Neural progenitor cell (in vitro differentiated cells): ENCODE results near the gene KCNAB1. TPM values are rescaled to one million over a fixed set of nuclear protein-coding genes. Genes with fewer than 3 reads are reported as not detected.
A peak's percentile ranks its signal among the peaks of the same experiment; 100 is the strongest.

ENCODE experiments used
- DNase-seq: peaks from one replicate; pipeline ENCODE4 v3.0.0-alpha.2; 2016; ENCODE audit warnings: low spot score
- H2AFZ ChIP-seq: fragments of 200-600 bp; sonication (generic); replicated peaks from 2 replicates; pipeline ENCODE4 v1.6.1; 2016; ENCODE audit warnings: antibody characterized with exemption
- H3F3A ChIP-seq: fragments of 200-600 bp; sonication (generic); 2 replicates; pipeline ENCODE4 v1.6.1; 2016; ENCODE audit warnings: antibody characterized with exemption, low read depth
- H3K27ac ChIP-seq: fragments of 200-600 bp; sonication (generic); 2 replicates; pipeline ENCODE4 v1.5.1; 2016; ENCODE audit warnings: mild to moderate bottlenecking
- H3K27me3 ChIP-seq: fragments of 200-600 bp; sonication (generic); 2 replicates; pipeline ENCODE4 v1.6.1; 2016; ENCODE audit warnings: mild to moderate bottlenecking, moderate library complexity
- H3K36me3 ChIP-seq: fragments of 200-600 bp; sonication (generic); 2 replicates; pipeline ENCODE4 v1.5.1; 2016
- H3K4me1 ChIP-seq: fragments of 200-600 bp; sonication (generic); 2 replicates; pipeline ENCODE4 v1.6.1; 2016; ENCODE audit warnings: mixed run types
- H3K4me2 ChIP-seq: fragments of 200-600 bp; sonication (generic); 2 replicates; pipeline ENCODE4 v1.6.1; 2016
- H3K4me3 ChIP-seq: fragments of 200-600 bp; sonication (generic); 2 replicates; pipeline ENCODE4 v1.5.1; 2016
- H3K79me2 ChIP-seq: fragments of 200-600 bp; sonication (generic); 2 replicates; pipeline ENCODE4 v1.6.1; 2016; ENCODE audit warnings: low read depth
- H3K9ac ChIP-seq: fragments of 200-600 bp; sonication (generic); 2 replicates; pipeline ENCODE4 v1.6.1; 2016
- H3K9me3 ChIP-seq: fragments of 200-600 bp; sonication (generic); 2 replicates; pipeline ENCODE4 v1.5.1; 2016; ENCODE audit warnings: low read depth
- H4K20me1 ChIP-seq: fragments of 200-600 bp; sonication (generic); 2 replicates; pipeline ENCODE4 v1.6.1; 2016; ENCODE audit warnings: low read depth
- H3K27ac Mint-ChIP-seq: 3 replicates; pipeline ENCODE4 v1.8.0; 2021; ENCODE audit warnings: mixed read lengths
- H3K27me3 Mint-ChIP-seq: 2 replicates; pipeline ENCODE4 v1.8.0; 2022; ENCODE audit warnings: low read depth, mild to moderate bottlenecking, inconsistent platforms, moderate library complexity, mixed read lengths; ENCODE audit not compliant: insufficient read depth
- H3K36me3 Mint-ChIP-seq: 3 replicates; pipeline ENCODE4 v1.8.0; 2021; ENCODE audit warnings: mixed read lengths
- H3K4me1 Mint-ChIP-seq: 3 replicates; pipeline ENCODE4 v1.8.0; 2021; ENCODE audit warnings: mixed read lengths
- H3K4me3 Mint-ChIP-seq: 3 replicates; pipeline ENCODE4 v1.8.0; 2021; ENCODE audit warnings: mild to moderate bottlenecking, moderate library complexity, mixed read lengths
- H3K9me3 Mint-ChIP-seq: 3 replicates; pipeline ENCODE4 v1.8.0; 2020; ENCODE audit warnings: mixed read lengths
- CTCF ChIP-seq: fragments of 200-600 bp; sonication (generic); IDR thresholded peaks from 2 replicates; pipeline ENCODE4 v1.5.1; 2017; ENCODE audit warnings: antibody characterized with exemption, mild to moderate bottlenecking
- EZH2 ChIP-seq: fragments of 200-600 bp; sonication (generic); IDR thresholded peaks from 2 replicates; pipeline ENCODE4 v1.6.1; 2017; ENCODE audit warnings: antibody characterized with exemption, mild to moderate bottlenecking, moderate library complexity
- EZH2phosphoT487 ChIP-seq: fragments of 200-600 bp; sonication (generic); IDR thresholded peaks from 2 replicates; pipeline ENCODE4 v1.6.1; 2017; ENCODE audit warnings: antibody characterized with exemption
- total RNA-seq: library from RNA; depleted of rRNA; stranded (reverse); fragments of >200 nt; gene quantifications from 2 replicates; pipeline ENCODE4 v1.2.3, GENCODE V29; 2015; ENCODE audit warnings: low replicate concordance

The KCNAB1 gene
- total RNA-seq, 1 donor from 2014 or later, result 0.24 TPM

GRCh38 chr3:156317462-156318074 lies 197.2 kb downstream of the KCNAB1 start:
- Histone ChIP-seq H3K4me1 (no peaks in the 10 kb centered on the region), H3K36me3 (no peaks in the 10 kb centered on the region), H4K20me1 (no peaks in the 10 kb centered on the region), H3K9me3 (no peaks in the 10 kb centered on the region), H3K27ac (no peak overlapping the region), H3K4me2 (no peak overlapping the region), H2AFZ (no peak overlapping the region), H3K9ac (no peak overlapping the region), H3F3A (no peaks in the 10 kb centered on the region), H3K79me2 (no peaks in the 10 kb centered on the region), H3K4me3 (no peak overlapping the region), H3K27me3 (no peaks in the 10 kb centered on the region)
- Mint-ChIP-seq H3K4me3 (no peak overlapping the region), H3K9me3 (no peaks in the 10 kb centered on the region), H3K36me3 (no peaks in the 10 kb centered on the region), H3K27ac (no peak overlapping the region), H3K4me1 (peaks cover 7% of the 10 kb centered on the region), H3K27me3 (no peaks in the 10 kb centered on the region)
- no peak for TF ChIP-seq CTCF
- TF ChIP-seq EZH2phosphoT487, result no peak
- no peak for TF ChIP-seq EZH2
- no peak for DNase-seq

DNA sequence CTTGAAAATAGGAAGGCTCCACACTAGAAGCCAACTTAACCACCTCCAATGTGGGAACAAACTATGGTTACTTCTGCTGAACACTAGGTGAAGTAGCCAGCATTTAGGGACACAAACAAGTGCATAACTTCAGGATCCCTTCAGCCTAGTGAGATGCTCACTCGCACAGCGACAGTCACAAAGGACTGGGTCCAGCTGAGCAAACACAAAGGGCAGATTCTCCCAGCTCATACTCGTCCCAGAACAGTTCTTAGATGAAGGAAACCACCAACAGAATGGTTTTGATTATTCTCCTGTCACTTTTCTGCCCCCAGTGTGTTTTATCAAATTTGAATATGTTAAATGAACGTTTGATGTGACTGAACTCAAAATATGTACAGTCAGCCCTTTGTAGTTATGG lies 201.6 kb downstream of the KCNAB1 start:
- Histone ChIP-seq H4K20me1 (no peaks in the 10 kb centered on the region), H3K4me2 (no peak overlapping the region), H3K79me2 (no peaks in the 10 kb centered on the region), H3K4me3 (no peak overlapping the region), H3K4me1 (no peaks in the 10 kb centered on the region), H3K27ac (no peak overlapping the region), H3K36me3 (no peaks in the 10 kb centered on the region), H3K9me3 (no peaks in the 10 kb centered on the region), H3K27me3 (no peaks in the 10 kb centered on the region), H3K9ac (no peak overlapping the region), H3F3A (no peaks in the 10 kb centered on the region), H2AFZ (no peak overlapping the region)
- Mint-ChIP-seq H3K9me3 (no peaks in the 10 kb centered on the region), H3K36me3 (no peaks in the 10 kb centered on the region), H3K4me3 (no peak overlapping the region), H3K27me3 (no peaks in the 10 kb centered on the region), H3K4me1 (peaks cover 7% of the 10 kb centered on the region), H3K27ac (no peak overlapping the region)
- TF ChIP-seq CTCF, result no peak
- TF ChIP-seq EZH2, result no peak
- TF ChIP-seq EZH2phosphoT487, result no peak
- peak; percentile 57 for DNase-seq

GRCh38 chr3:156323466-156323865 lies 203.1 kb downstream of the KCNAB1 start:
- no peaks in the 10 kb centered on the region for H3K9me3 ChIP-seq
- no peaks in the 10 kb centered on the region for H3K36me3 Mint-ChIP-seq

More at GRCh38 chr3:156323466-156323865, 203.1 kb downstream of the KCNAB1 start:
- H3K9me3 Mint-ChIP-seq, result no peaks in the 10 kb centered on the region
- no peaks in the 10 kb centered on the region for H4K20me1 ChIP-seq
- no peak overlapping the region for H3K9ac ChIP-seq
- H3K27me3 Mint-ChIP-seq, result no peaks in the 10 kb centered on the region
- H2AFZ ChIP-seq, result no peak overlapping the region
- H3K27ac Mint-ChIP-seq, result no peak overlapping the region
- H3K4me3 Mint-ChIP-seq, result no peak overlapping the region
- no peaks in the 10 kb centered on the region for H3K79me2 ChIP-seq
- H3K36me3 ChIP-seq, result no peaks in the 10 kb centered on the region
- no peaks in the 10 kb centered on the region for H3K27me3 ChIP-seq
- no peaks in the 10 kb centered on the region for H3K4me1 ChIP-seq
- H3K4me1 Mint-ChIP-seq, result peaks cover 5% of the 10 kb centered on the region
- H3K4me2 ChIP-seq, result no peak overlapping the region
- no peak for TF ChIP-seq EZH2phosphoT487
- TF ChIP-seq CTCF, result no peak
- no peak for TF ChIP-seq EZH2
- no peak overlapping the region for H3K4me3 ChIP-seq
- no peak for DNase-seq
- no peak overlapping the region for H3K27ac ChIP-seq
- H3F3A ChIP-seq, result no peaks in the 10 kb centered on the region
